Upper lobe of right lung (tissue), 1 donor: ENCODE results near the gene SPATA17. TPM values are rescaled to one million over a fixed set of nuclear protein-coding genes. Genes with fewer than 3 reads are reported as not detected.

Source experiments
- ATAC-seq: fragments of 200-7000 bp; cut with Tn5 transposase; one replicate; pipeline ENCODE4 v1.9.1; 2020; ENCODE audit warnings: mild to moderate bottlenecking, moderate library complexity
- DNase-seq: peaks from one replicate; pipeline ENCODE4 v3.0.0-alpha.2; 2020
- H3K27ac ChIP-seq: fragments of 200-600 bp; one replicate; pipeline ENCODE4 v1.8.0; 2022
- H3K27me3 ChIP-seq: fragments of 200-600 bp; one replicate; pipeline ENCODE4 v1.8.0; 2022; ENCODE audit warnings: mild to moderate bottlenecking
- H3K36me3 ChIP-seq: fragments of 200-600 bp; one replicate; pipeline ENCODE4 v1.8.0; 2022
- H3K4me1 ChIP-seq: fragments of 200-600 bp; one replicate; pipeline ENCODE4 v1.8.0; 2022
- H3K4me3 ChIP-seq: fragments of 200-600 bp; one replicate; pipeline ENCODE4 v1.8.0; 2022; ENCODE audit warnings: mild to moderate bottlenecking
- H3K9me3 ChIP-seq: fragments of 200-600 bp; one replicate; pipeline ENCODE4 v1.8.0; 2022
- intact Hi-C: fragments of 100-400 bp; cut with DNase I; formaldehyde crosslinking; loops from one replicate; pipeline ENCODE4 v1.11.0; 2022
- total RNA-seq: library from RNA; stranded (reverse); fragmentation: NEBNext Ultra II Directional; extraction: Animal tissue kit (Norgen Biotek cat#: 25700); gene quantifications from one replicate; pipeline ENCODE4 v1.2.1, GENCODE V29; 2021
- TF ChIP-seq, protein P1 (sequence below): fragments of 200-600 bp; IDR thresholded peaks from one replicate; pipeline ENCODE4 v1.8.0; 2022; ENCODE audit warnings: antibody characterized with exemption
- donor health status: DM: no; HTN: yes; CAD: no; lungs with severe emphysema.

The SPATA17 gene
- total RNA-seq, 1 donor from 2014 or later: 0.26 TPM

DNA sequence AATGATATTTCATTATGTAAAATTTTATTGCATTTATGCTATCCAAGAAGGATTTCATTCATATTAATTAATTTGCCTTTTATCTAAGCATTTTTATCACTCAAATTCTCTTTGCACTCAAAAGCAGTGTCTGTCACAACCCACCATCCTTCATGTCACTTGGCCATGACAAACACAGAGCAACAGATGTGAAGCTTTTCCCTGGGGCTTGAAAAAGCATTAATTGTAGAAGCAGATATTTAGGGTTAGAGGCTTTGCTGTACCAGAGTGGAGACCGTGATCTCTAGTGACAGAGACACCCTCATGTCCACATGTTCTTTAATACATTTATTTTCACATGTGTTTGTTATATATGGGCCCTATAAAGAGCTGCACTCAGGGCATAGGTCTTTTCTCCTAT is 230.5 kb downstream of the SPATA17 start:
- H3K9me3 ChIP-seq: no peaks in the 10 kb centered on the region
- ATAC-seq: no peak

DNA sequence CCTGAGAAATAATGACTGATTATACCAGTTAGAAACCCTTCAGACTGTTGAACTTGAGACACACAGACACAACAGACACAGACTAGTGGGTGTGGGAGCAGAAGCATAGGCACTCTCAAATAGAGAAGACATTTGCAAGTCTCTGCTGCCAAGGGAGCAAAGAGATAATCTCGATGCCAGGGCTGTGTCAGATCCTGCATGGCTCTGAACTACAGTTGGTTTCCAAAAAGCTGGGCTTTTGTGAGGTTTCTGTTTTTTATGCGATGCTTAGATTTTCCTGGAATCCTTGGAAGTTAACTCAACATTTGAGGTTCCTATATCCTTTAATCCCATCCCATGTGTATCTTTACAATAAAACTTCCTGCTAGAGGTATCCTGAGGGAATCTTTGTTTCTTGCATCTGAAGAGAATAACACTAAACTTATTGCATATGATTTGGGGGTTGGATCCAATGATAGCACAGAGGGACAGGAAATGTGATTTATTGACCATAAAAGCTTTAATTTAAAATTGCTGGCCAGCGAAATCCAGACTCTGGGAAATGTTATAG is 236.4 kb downstream of the SPATA17 start:
- Histone ChIP-seq H3K27me3 (no peaks in the 10 kb centered on the region), H3K4me3 (no peak overlapping the region), H3K4me1 (no peaks in the 10 kb centered on the region), H3K27ac (no peak overlapping the region), H3K36me3 (no peaks in the 10 kb centered on the region), H3K9me3 (no peaks in the 10 kb centered on the region)
- DNase-seq: no peak
- TF ChIP-seq, protein P1, sequence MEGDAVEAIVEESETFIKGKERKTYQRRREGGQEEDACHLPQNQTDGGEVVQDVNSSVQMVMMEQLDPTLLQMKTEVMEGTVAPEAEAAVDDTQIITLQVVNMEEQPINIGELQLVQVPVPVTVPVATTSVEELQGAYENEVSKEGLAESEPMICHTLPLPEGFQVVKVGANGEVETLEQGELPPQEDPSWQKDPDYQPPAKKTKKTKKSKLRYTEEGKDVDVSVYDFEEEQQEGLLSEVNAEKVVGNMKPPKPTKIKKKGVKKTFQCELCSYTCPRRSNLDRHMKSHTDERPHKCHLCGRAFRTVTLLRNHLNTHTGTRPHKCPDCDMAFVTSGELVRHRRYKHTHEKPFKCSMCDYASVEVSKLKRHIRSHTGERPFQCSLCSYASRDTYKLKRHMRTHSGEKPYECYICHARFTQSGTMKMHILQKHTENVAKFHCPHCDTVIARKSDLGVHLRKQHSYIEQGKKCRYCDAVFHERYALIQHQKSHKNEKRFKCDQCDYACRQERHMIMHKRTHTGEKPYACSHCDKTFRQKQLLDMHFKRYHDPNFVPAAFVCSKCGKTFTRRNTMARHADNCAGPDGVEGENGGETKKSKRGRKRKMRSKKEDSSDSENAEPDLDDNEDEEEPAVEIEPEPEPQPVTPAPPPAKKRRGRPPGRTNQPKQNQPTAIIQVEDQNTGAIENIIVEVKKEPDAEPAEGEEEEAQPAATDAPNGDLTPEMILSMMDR: no peak
- ATAC-seq: no peak
- intact Hi-C loops: no loop called here

More for the DNA sequence above, 230.5 kb downstream of the SPATA17 start:
- H3K36me3 ChIP-seq: no peaks in the 10 kb centered on the region
- H3K4me1 ChIP-seq: no peaks in the 10 kb centered on the region
- H3K27ac ChIP-seq: no peak overlapping the region
- H3K4me3 ChIP-seq: no peak overlapping the region
- TF ChIP-seq, protein P1: no peak
- intact Hi-C loops: no loop called here
- no peaks in the 10 kb centered on the region for H3K27me3 ChIP-seq
- no peak for DNase-seq

DNA sequence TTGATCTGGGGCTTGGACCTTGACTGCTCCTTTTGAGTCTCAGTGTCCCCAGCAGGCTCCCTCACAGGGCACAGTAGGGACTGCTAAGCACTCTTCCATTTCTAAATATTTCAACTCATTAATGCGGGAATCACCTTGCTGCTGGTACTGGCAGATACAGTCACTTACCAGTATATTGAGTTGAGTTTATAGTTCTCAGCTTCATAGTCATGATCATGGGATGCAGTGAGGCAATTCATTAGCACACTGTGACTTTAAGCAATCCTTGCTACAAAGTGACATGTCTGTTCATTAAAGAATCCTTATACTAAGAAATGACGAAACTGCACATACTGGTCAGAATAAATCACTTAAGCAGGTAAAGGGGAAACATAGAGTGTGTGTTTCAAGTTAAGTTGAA is 240.8 kb downstream of the SPATA17 start:
- intact Hi-C loops: no loop called here
- Histone ChIP-seq H3K4me3 (no peak overlapping the region), H3K4me1 (no peaks in the 10 kb centered on the region), H3K9me3 (no peaks in the 10 kb centered on the region), H3K36me3 (no peaks in the 10 kb centered on the region), H3K27me3 (no peaks in the 10 kb centered on the region), H3K27ac (no peak overlapping the region)
- TF ChIP-seq, protein P1: no peak
- ATAC-seq (no peak), DNase-seq (no peak)

- Histone ChIP-seq H3K36me3 (no peaks in the 10 kb centered on the region), H3K4me1 (no peaks in the 10 kb centered on the region), H3K27ac (no peak overlapping the region), H3K9me3 (no peaks in the 10 kb centered on the region), H3K4me3 (no peak overlapping the region), H3K27me3 (no peaks in the 10 kb centered on the region)
- TF ChIP-seq, protein P1: no peak
- intact Hi-C loops: no loop called here
- no peak for ATAC-seq
- DNase-seq: no peak
Observed at GRCh38 chr1:217875229-217875628, 244.1 kb downstream of the SPATA17 start.

DNA sequence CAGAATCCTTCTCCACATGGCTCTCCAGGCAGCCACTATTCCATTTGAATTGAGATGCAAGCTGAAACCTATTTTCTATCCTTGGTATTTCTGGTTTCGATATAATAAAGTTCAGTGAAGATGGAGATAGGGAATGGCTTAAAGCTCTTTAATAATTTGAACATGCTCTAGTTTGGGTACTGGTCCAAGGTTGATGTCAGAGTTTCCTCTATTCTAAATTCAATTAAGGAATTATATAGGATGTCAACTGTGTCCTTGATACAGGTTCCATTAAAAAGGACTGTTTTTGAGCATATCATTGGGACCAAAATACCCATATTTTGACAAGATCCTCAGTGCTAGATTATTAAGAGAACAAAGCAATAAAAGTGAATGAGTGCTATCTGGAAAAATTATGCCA is 245.3 kb downstream of the SPATA17 start:
- H3K36me3 ChIP-seq: no peaks in the 10 kb centered on the region
- TF ChIP-seq, protein P1: no peak
- intact Hi-C loops: no loop called here
- no peak overlapping the region for H3K27ac ChIP-seq
- H3K4me3 ChIP-seq: no peak overlapping the region
- DNase-seq (no peak), ATAC-seq (no peak)
- H3K27me3 ChIP-seq: no peaks in the 10 kb centered on the region
- H3K4me1 ChIP-seq: no peaks in the 10 kb centered on the region
- H3K9me3 ChIP-seq: no peaks in the 10 kb centered on the region

DNA sequence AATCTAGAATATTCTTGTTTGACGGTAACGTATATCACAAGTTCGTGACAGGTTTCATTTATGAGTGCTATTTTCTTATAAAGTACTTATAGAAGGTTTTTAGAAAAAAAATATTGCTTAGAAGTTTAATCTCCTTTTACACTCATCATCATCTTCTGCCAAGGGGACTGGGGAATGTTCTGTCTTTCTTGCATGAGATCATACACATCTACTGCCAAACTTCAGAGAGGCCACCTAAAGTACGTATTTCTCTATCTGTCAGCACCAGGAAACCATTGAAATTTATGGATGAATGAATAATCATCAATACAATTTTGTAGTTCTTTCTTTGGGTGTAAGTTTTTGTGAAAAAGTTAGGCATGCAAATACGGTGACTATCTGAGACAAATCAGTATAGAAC is 245.8 kb downstream of the SPATA17 start:
- Histone ChIP-seq H3K36me3 (no peaks in the 10 kb centered on the region), H3K4me3 (no peak overlapping the region), H3K4me1 (no peaks in the 10 kb centered on the region), H3K9me3 (no peaks in the 10 kb centered on the region), H3K27me3 (no peaks in the 10 kb centered on the region), H3K27ac (no peak overlapping the region)
- ATAC-seq: no peak
- no peak for DNase-seq
- intact Hi-C loops: no loop called here
- TF ChIP-seq, protein P1: no peak
